GM18858 (cell line): ENCODE results near the gene SLC35E4.
"Not testable (repeated sequence)": the region's sequence is repeated elsewhere in the genome, so short reads cannot be mapped to it uniquely, and the experiment has no call there.

Experiments
- ATAC-seq: cut with Tn5 transposase; IDR thresholded peaks from one replicate; pipeline ENCODE4 v1.9.1; 2021; ENCODE audit not compliant: unreplicated experiment

The SLC35E4 gene

GRCh38 chr22:30611197-30611596 lies 24.4 kb upstream of the SLC35E4 start:
- no peak for ATAC-seq

GRCh38 chr22:30612789-30613188 lies 22.8 kb upstream of the SLC35E4 start:
- no peak for ATAC-seq

- no peak for ATAC-seq
These were observed 21.3 kb upstream of the SLC35E4 start for GRCh38 chr22:30614268-30614667.

DNA sequence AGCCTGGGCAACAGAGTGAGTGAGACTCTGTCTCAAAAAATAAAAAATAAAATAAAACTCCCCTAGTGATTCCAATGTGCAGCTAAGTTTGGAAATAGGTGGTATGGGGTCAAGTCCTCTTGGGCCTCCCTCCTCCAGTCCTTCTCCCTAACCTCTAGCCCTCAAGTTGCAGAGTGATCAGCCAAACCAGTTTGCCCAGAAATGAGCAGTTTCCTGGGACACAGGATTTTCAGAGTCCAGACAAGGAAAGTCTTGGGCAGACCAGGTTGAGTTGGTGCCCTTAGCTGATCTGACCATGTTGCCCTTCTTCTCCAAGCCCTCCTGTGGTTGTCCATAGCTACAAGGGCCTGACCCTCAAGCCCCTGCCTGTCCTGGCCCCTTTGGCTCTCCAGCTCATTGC lies 20.7 kb upstream of the SLC35E4 start:
- ATAC-seq, result no peak

DNA sequence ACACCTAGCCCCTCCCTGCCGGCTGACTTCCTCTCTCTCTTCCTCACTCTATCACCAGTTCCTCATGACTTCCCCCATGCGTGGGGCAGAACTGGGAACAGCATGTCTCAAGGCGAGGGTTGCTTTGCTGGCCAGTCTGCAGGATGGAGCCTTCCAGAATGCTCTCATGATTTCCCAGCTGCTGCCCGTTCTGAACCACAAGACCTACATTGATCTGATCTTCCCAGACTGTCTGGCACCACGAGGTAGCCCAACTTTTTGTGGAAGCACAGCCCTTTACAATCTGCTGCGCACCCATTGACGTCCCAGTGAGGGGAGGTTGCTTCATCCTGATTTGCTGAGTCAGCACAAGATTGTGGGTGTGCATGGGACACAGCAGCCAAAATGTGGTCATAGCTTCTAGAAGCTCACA lies 20.0 kb upstream of the SLC35E4 start:
- no peak for ATAC-seq

- ATAC-seq, result no peak
These were observed 17.8 kb upstream of the SLC35E4 start for GRCh38 chr22:30617819-30618218.

- not testable (repeated sequence) for ATAC-seq
These were observed 15.7 kb upstream of the SLC35E4 start for GRCh38 chr22:30619909-30620308.

GRCh38 chr22:30626413-30626812 lies 9.2 kb upstream of the SLC35E4 start:
- no peak for ATAC-seq

DNA sequence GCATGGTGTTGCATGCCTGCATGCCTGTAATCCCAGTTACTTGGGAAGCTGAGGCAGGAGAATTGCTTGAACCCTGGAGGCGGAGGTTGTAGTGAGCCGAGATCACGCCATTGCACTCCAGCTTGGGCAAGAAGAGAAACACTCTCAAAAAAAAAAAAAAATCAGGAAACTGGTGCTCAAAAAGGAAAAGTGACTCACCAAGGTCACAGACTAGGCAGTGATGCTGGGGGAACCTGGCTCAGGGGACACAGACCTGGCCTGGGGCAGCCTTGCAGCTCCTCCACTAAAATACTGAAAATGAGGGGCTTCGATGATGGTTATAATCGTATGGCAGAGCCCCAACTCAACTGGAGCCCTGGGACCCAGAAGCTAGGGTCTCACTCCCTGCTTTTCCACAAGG lies 8.1 kb upstream of the SLC35E4 start:
- ATAC-seq, result no peak

GRCh38 chr22:30628491-30628890 lies 7.1 kb upstream of the SLC35E4 start:
- no peak for ATAC-seq

DNA sequence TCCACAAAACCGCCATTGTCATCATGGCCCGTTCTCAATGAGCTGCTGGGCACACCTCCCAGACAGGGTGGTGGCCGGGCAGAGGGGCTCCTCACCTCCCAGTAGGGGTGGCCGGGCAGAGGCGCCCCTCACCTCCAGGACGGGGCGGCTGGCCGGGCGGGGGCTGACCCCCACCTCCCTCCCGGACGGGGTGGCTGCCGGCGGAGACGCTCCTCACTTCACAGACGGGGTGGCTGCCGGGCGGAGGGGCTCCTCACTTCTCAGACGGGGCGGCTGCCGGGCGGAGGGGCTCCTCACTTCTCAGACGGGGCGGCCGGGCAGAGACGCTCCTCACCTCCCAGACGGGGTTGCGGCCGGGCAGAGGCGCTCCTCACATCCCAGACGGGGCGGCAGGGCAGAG lies 4.1 kb upstream of the SLC35E4 start:
- not testable (repeated sequence) for ATAC-seq

GRCh38 chr22:30634471-30635233 lies 929 bp upstream of the SLC35E4 start:
- ATAC-seq, result peak; percentile 53

DNA sequence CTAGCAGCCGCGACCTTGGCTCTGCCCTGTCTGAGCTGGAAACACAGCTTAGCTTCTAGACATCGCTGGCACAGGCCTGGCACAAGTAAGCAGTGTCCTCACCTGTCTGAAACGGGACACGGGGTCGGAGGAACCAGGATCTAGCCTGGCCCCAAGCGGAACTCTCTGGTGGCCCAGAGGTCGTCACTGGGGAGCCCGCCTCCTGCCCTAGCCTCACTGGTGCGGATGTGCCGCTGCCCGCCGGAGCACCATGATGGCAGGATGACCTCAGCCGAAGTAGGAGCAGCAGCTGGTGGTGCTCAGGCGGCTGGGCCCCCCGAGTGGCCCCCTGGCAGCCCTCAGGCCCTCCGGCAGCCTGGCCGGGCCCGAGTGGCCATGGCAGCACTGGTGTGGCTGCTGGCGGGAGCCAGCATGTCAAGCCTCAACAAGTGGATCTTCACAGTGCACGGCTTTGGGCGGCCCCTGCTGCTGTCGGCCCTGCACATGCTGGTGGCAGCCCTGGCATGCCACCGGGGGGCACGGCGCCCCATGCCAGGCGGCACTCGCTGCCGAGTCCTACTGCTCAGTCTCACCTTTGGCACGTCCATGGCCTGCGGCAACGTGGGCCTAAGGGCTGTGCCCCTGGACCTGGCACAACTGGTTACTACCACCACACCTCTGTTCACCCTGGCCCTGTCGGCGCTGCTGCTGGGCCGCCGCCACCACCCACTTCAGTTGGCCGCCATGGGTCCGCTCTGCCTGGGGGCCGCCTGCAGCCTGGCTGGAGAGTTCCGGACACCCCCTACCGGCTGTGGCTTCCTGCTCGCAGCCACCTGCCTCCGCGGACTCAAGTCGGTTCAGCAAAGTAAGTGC lies 871 bp downstream of the SLC35E4 start:
- ATAC-seq, result no peak

- ATAC-seq, result no peak
These were observed 2.1 kb downstream of the SLC35E4 start for GRCh38 chr22:30637701-30638114.

GRCh38 chr22:30640361-30640760 lies 4.8 kb downstream of the SLC35E4 start:
- no peak for ATAC-seq

- no peak for ATAC-seq
These were observed 5.4 kb downstream of the SLC35E4 start for GRCh38 chr22:30640839-30641430.

- no peak for ATAC-seq
These were observed 7.7 kb downstream of the SLC35E4 start for GRCh38 chr22:30643055-30643875.

GRCh38 chr22:30646518-30647160 lies 11.1 kb downstream of the SLC35E4 start:
- ATAC-seq, result no peak

DNA sequence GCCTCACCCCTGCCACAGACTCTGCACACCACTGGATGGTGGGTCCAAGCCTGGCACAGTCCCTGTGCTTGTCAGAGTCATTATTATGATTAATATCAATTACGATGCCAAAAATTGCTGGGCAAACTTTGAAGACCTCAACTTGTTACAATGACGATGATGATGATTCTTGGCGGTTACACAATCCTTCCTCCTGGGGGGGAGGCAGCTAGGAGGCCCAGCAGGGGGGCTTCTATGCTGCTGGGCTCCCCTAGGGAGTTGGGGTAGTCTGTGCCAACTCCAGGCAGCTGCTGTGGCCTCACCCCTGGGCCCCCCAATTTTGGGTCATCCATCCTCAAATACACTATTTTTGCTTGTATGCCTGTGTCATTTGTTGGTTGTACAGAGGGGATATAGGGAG lies 12.0 kb downstream of the SLC35E4 start:
- no peak for ATAC-seq

DNA sequence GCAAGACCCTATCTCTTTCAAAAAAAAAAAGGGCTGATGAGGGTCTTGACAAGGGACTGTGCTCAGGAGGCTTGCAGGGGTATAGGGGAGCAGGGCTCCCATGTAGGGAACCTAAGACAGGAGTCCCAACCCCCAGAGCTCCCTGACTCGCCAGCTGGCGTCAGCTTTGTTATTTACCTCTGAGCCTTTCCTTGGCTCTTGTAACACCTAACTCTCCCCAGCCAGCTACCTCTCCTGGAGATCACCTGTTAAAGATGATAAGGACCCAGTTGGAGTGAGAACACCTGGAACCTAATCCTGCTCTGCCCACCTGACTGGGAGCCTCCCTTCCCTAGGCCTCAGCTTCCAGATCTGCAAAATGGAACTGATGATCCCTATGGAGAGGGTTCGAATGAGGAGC lies 13.2 kb downstream of the SLC35E4 start:
- ATAC-seq, result no peak
